MM.1S (cell line): ENCODE measurements around the gene CD86.

Experiments used
- EZH2phosphoT487 ChIP-seq: fragments of 300-600 bp; sonication (generic); IDR thresholded peaks from 2 replicates; pipeline ENCODE4 v1.6.1; 2018; ENCODE audit warnings: antibody characterized with exemption, low read length
- TF ChIP-seq, protein P1 (sequence below): fragments of 300-600 bp; sonication (generic); IDR thresholded peaks from 2 replicates; pipeline ENCODE4 v1.5.1; 2016; ENCODE audit warnings: antibody characterized with exemption, low read length, mixed read lengths

DNA sequence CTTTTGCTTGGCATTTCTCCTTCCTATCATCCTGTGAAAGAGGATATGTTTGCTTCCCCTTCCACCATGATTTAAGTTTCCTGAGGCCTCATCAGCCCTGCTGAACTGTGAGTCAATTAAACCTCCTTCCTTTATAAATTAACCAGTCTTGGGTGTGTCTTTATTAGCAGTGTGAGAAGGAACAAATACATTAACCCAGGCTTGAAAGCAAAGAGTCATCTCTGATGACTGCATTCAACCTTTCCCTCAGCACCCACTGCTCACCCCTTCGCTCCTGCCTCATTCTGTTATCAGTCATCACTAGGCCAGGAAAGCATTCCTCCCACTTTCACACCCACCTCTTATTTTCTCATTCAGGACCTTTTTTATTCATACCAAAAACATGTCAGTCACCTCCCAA, 68.7 kb downstream of the CD86 start:
- TF ChIP-seq, protein P1, sequence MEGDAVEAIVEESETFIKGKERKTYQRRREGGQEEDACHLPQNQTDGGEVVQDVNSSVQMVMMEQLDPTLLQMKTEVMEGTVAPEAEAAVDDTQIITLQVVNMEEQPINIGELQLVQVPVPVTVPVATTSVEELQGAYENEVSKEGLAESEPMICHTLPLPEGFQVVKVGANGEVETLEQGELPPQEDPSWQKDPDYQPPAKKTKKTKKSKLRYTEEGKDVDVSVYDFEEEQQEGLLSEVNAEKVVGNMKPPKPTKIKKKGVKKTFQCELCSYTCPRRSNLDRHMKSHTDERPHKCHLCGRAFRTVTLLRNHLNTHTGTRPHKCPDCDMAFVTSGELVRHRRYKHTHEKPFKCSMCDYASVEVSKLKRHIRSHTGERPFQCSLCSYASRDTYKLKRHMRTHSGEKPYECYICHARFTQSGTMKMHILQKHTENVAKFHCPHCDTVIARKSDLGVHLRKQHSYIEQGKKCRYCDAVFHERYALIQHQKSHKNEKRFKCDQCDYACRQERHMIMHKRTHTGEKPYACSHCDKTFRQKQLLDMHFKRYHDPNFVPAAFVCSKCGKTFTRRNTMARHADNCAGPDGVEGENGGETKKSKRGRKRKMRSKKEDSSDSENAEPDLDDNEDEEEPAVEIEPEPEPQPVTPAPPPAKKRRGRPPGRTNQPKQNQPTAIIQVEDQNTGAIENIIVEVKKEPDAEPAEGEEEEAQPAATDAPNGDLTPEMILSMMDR: no peak
- TF ChIP-seq EZH2phosphoT487: no peak
